Loucy (cell line): ENCODE measurements around the gene TXLNG.

Source experiments
- H2AFZ ChIP-seq: fragments of 200-600 bp; sonication (generic); 2 replicates; pipeline ENCODE4 v1.6.0; 2016; ENCODE audit warnings: antibody characterized with exemption, mild to moderate bottlenecking, low read length, moderate library complexity
- H3F3A ChIP-seq: fragments of 200-600 bp; 2 replicates; pipeline ENCODE4 v1.6.0; 2016; ENCODE audit warnings: antibody characterized with exemption, low read depth, mild to moderate bottlenecking
- H3K27me3 ChIP-seq: fragments of 200-600 bp; sonication (generic); 2 replicates; pipeline ENCODE4 v1.6.1; 2014; ENCODE audit warnings: low read length, mild to moderate bottlenecking; ENCODE audit not compliant: insufficient read depth, poor library complexity, severe bottlenecking
- H3K36me3 ChIP-seq: fragments of 200-600 bp; sonication (generic); 2 replicates; pipeline ENCODE4 v1.6.1; 2016; ENCODE audit warnings: low read length; ENCODE audit not compliant: insufficient read depth
- H3K4me1 ChIP-seq: fragments of 200-600 bp; sonication (generic); 2 replicates; pipeline ENCODE4 v1.5.1; 2014; ENCODE audit warnings: low read length, mild to moderate bottlenecking; ENCODE audit not compliant: insufficient read depth, poor library complexity, severe bottlenecking
- H3K4me2 ChIP-seq: fragments of 200-600 bp; sonication (generic); 2 replicates; pipeline ENCODE4 v1.6.0; 2014; ENCODE audit warnings: antibody characterized with exemption, low read length, low read depth, mild to moderate bottlenecking; ENCODE audit not compliant: poor library complexity, severe bottlenecking
- H3K4me3 ChIP-seq: fragments of 200-600 bp; sonication (generic); 2 replicates; pipeline ENCODE4 v1.5.1; 2014; ENCODE audit warnings: low read length, mild to moderate bottlenecking, mixed read lengths; ENCODE audit not compliant: poor library complexity, severe bottlenecking
- H3K79me2 ChIP-seq: fragments of 200-600 bp; sonication (generic); 2 replicates; pipeline ENCODE4 v1.6.1; 2014; ENCODE audit warnings: low read length; ENCODE audit not compliant: insufficient read depth
- H3K9ac ChIP-seq: fragments of 200-600 bp; sonication (generic); 2 replicates; pipeline ENCODE4 v1.6.0; 2014; ENCODE audit warnings: mild to moderate bottlenecking, low read depth, low read length, moderate library complexity; ENCODE audit not compliant: poor library complexity, severe bottlenecking
- H3K9me2 ChIP-seq: fragments of 200-600 bp; sonication (generic); replicated peaks from 2 replicates; pipeline ENCODE4 v1.6.1; 2016; ENCODE audit warnings: low read depth, low read length, mixed read lengths
- H3K9me3 ChIP-seq: fragments of 200-600 bp; sonication (generic); 2 replicates; pipeline ENCODE4 v1.6.1; 2014; ENCODE audit warnings: mild to moderate bottlenecking, antibody characterized with exemption, low read length, low read depth; ENCODE audit not compliant: insufficient read depth
- H4K20me1 ChIP-seq: fragments of 200-600 bp; sonication (generic); 2 replicates; pipeline ENCODE4 v1.6.0; 2014; ENCODE audit warnings: antibody characterized with exemption, low read length, mild to moderate bottlenecking; ENCODE audit not compliant: insufficient read depth, poor library complexity, severe bottlenecking
- EZH2phosphoT487 ChIP-seq: fragments of 200-600 bp; IDR thresholded peaks from 2 replicates; pipeline ENCODE4 v1.6.1; 2018; ENCODE audit warnings: antibody characterized with exemption, mild to moderate bottlenecking, moderate library complexity, borderline replicate concordance
- TF ChIP-seq, protein P1 (sequence below): fragments of 200-600 bp; sonication (generic); conservative IDR thresholded peaks from 2 replicates; pipeline ENCODE4 v1.5.1; 2014; ENCODE audit warnings: mild to moderate bottlenecking, antibody characterized with exemption, low read length

TXLNG gene

DNA sequence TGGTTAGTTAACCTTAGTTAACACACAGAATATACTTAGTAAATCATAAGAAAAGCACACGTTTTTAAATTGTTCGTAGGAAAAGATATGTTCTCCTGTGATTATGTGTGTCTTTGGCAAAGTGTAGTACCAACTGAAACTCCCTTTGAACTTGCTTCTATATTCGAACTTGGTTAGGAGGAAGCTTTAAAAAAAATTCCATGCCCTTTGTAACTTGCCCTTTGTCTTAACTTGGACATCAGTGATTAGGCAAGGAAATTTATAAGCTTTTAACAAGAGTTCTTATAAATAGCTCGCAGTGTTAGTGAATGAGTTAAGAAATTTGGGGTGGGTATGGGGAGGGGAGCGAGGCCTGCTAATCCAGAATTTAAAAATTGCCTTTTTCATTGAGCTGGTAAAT, 33.4 kb downstream of the TXLNG start:
- Histone ChIP-seq H3K4me3 (no peak overlapping the region), H3K9ac (no peak overlapping the region), H3K4me1 (no peaks in the 10 kb centered on the region), H2AFZ (no peak overlapping the region), H3F3A (no peaks in the 10 kb centered on the region), H4K20me1 (no peaks in the 10 kb centered on the region), H3K9me3 (no peaks in the 10 kb centered on the region), H3K36me3 (peaks cover 13% of the 10 kb centered on the region; the same call in 1 of the 2 replicates), H3K27me3 (no peaks in the 10 kb centered on the region), H3K4me2 (no peak overlapping the region), H3K79me2 (no peaks in the 10 kb centered on the region), H3K9me2 (no peaks in the 10 kb centered on the region)
- TF ChIP-seq, protein P1, sequence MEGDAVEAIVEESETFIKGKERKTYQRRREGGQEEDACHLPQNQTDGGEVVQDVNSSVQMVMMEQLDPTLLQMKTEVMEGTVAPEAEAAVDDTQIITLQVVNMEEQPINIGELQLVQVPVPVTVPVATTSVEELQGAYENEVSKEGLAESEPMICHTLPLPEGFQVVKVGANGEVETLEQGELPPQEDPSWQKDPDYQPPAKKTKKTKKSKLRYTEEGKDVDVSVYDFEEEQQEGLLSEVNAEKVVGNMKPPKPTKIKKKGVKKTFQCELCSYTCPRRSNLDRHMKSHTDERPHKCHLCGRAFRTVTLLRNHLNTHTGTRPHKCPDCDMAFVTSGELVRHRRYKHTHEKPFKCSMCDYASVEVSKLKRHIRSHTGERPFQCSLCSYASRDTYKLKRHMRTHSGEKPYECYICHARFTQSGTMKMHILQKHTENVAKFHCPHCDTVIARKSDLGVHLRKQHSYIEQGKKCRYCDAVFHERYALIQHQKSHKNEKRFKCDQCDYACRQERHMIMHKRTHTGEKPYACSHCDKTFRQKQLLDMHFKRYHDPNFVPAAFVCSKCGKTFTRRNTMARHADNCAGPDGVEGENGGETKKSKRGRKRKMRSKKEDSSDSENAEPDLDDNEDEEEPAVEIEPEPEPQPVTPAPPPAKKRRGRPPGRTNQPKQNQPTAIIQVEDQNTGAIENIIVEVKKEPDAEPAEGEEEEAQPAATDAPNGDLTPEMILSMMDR: no peak
- no peak for TF ChIP-seq EZH2phosphoT487

DNA sequence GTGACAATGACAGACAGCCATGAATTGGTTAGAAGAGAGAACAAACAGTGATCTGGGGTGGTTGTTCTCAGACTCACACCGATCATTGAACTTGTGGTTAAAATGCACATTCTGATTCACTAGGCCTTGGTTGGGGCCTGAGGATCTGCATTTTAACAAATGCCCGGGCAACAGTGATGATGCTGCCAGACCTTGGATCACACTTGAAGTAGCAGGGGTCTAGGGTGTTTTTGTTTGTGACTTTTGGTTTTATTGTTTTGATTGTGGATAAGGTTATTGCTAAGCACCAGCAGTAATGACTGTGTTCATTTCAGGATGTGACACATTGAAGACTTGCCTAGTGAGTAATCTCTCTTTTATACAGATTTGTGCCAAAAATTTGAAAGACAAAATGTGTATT, 36.5 kb downstream of the TXLNG start:
- no peaks in the 10 kb centered on the region for H3F3A ChIP-seq
- H3K9ac ChIP-seq: no peak overlapping the region
- H3K36me3 ChIP-seq: peaks cover 13% of the 10 kb centered on the region; the same call in 1 of the 2 replicates
- H3K79me2 ChIP-seq: no peaks in the 10 kb centered on the region
- H3K9me2 ChIP-seq: no peaks in the 10 kb centered on the region
- no peaks in the 10 kb centered on the region for H3K4me1 ChIP-seq
- H3K4me3 ChIP-seq: no peak overlapping the region
- no peaks in the 10 kb centered on the region for H3K27me3 ChIP-seq
- no peaks in the 10 kb centered on the region for H3K9me3 ChIP-seq
- no peak for TF ChIP-seq EZH2phosphoT487
- TF ChIP-seq, protein P1: no peak
- no peak overlapping the region for H3K4me2 ChIP-seq
- H2AFZ ChIP-seq: no peak overlapping the region
- H4K20me1 ChIP-seq: no peaks in the 10 kb centered on the region

DNA sequence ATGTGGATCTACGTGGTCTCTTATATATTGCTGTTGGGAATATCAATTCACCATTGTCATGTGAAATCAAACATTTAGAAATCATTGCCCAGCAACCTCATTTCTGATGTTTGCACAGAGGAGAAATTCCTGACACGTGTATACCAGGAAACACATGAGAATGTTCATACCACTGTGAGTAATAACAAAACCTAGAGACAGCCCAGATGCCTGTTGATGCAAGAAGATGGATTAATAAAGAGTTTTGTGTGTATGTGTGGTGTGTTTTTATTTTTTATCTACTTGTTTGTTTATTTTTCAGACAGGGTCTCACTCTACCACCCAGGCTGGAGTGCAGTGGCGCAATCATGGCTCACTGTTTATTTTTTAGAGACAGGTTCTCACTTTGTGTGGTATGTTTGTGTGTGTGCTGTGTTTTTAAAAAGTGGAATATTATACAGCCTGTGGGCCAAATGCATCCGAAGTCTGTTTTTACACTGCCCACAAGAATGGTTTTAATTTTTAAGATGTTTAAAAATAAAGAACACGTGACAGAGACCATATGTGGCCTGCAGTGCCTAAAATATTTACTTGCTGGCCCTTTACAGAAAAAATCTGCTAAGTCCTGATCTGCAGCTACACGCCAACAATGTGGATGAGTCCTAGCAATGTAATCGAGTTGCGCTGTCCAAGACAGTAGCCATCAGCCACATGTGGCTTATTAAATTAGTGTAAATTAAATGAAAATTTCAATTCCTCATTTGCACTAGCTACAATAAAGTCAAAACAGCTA, 39.2 kb downstream of the TXLNG start:
- Histone ChIP-seq H3K27me3 (no peaks in the 10 kb centered on the region), H3K36me3 (peaks cover 15% of the 10 kb centered on the region; the same call in 1 of the 2 replicates), H3K9me2 (no peaks in the 10 kb centered on the region), H3K4me3 (no peak overlapping the region), H3K4me1 (no peaks in the 10 kb centered on the region), H3K9me3 (no peaks in the 10 kb centered on the region), H4K20me1 (no peaks in the 10 kb centered on the region), H3K4me2 (no peak overlapping the region), H3F3A (no peaks in the 10 kb centered on the region), H3K9ac (no peak overlapping the region), H2AFZ (no peak overlapping the region), H3K79me2 (no peaks in the 10 kb centered on the region)
- no peak for TF ChIP-seq EZH2phosphoT487
- TF ChIP-seq, protein P1: no peak
